Hepatocyte (in vitro differentiated cells): ENCODE data around the gene GLDC. TPM values are rescaled to one million over a fixed set of nuclear protein-coding genes. Genes with fewer than 3 reads are reported as not detected.
A peak's percentile ranks its signal among the peaks of the same experiment; 100 is the strongest.

Source experiments
- DNase-seq: peaks from one replicate; pipeline ENCODE4 v3.0.0-alpha.2; 2016; ENCODE audit warnings: low spot score
- H2AFZ ChIP-seq: fragments of 200-600 bp; sonication (generic); 2 replicates; pipeline ENCODE4 v1.6.0; 2016; ENCODE audit warnings: antibody characterized with exemption, mild to moderate bottlenecking
- H3K27ac ChIP-seq: fragments of 200-600 bp; sonication (generic); 2 replicates; pipeline ENCODE4 v1.5.1; 2016; ENCODE audit warnings: mild to moderate bottlenecking
- H3K27me3 ChIP-seq: fragments of 200-600 bp; sonication (generic); 2 replicates; pipeline ENCODE4 v1.6.1; 2016
- H3K36me3 ChIP-seq: fragments of 200-600 bp; sonication (generic); replicated peaks from 2 replicates; pipeline ENCODE4 v1.5.1; 2016; ENCODE audit warnings: low read depth; ENCODE audit not compliant: insufficient read depth
- H3K4me1 ChIP-seq: fragments of 200-600 bp; sonication (generic); 2 replicates; pipeline ENCODE4 v1.5.1; 2016; ENCODE audit warnings: mild to moderate bottlenecking, moderate library complexity; ENCODE audit not compliant: insufficient read depth
- H3K4me2 ChIP-seq: fragments of 200-600 bp; sonication (generic); 2 replicates; pipeline ENCODE4 v1.6.0; 2016
- H3K4me3 ChIP-seq: fragments of 200-600 bp; sonication (generic); 2 replicates; pipeline ENCODE4 v1.5.1; 2016; ENCODE audit warnings: mild to moderate bottlenecking
- H3K79me2 ChIP-seq: fragments of 200-600 bp; sonication (generic); 2 replicates; pipeline ENCODE4 v1.6.0; 2017; ENCODE audit warnings: mild to moderate bottlenecking
- H3K9me2 ChIP-seq: fragments of 200-600 bp; sonication (generic); replicated peaks from 2 replicates; pipeline ENCODE4 v1.6.0; 2017; ENCODE audit warnings: mild to moderate bottlenecking; ENCODE audit not compliant: insufficient read depth
- H3K9me3 ChIP-seq: fragments of 200-600 bp; sonication (generic); 2 replicates; pipeline ENCODE4 v1.5.1; 2016; ENCODE audit warnings: low read depth, mild to moderate bottlenecking
- H4K20me1 ChIP-seq: fragments of 200-600 bp; sonication (generic); 2 replicates; pipeline ENCODE4 v1.6.0; 2016; ENCODE audit warnings: mild to moderate bottlenecking; ENCODE audit not compliant: insufficient read depth, poor library complexity, severe bottlenecking
- CTCF ChIP-seq: fragments of 200-600 bp; sonication (generic); IDR thresholded peaks from 2 replicates; pipeline ENCODE4 v1.5.1; 2016; ENCODE audit warnings: antibody characterized with exemption, mild to moderate bottlenecking; ENCODE audit not compliant: poor library complexity
- EZH2 ChIP-seq: fragments of 200-600 bp; sonication (generic); IDR thresholded peaks from 2 replicates; pipeline ENCODE4 v1.6.1; 2016; ENCODE audit warnings: antibody characterized with exemption, mild to moderate bottlenecking, borderline replicate concordance
- EZH2phosphoT487 ChIP-seq: fragments of 200-600 bp; sonication (generic); IDR thresholded peaks from one replicate; pipeline ENCODE4 v1.6.1; 2018; ENCODE audit warnings: antibody characterized with exemption, mild to moderate bottlenecking, low read depth, moderate library complexity; ENCODE audit not compliant: unreplicated experiment, severe bottlenecking
- WGBS: methylation state at CpG from one replicate; pipeline ENCODE4 v1.1.6; 2016; ENCODE audit warnings: low lambda C conversion rate; ENCODE audit errors: missing lambda C conversion rate; 5-methylcytosine and 5-hydroxymethylcytosine counted together
- polyA plus RNA-seq: library from polyadenylated mRNA; unstranded; fragments of >200 nt; fragmentation: Nextera tagmentation; extraction: Ambion mirVana; gene quantifications from 2 replicates; pipeline ENCODE4 v1.2.1, GENCODE V29; 2016
- total RNA-seq: library from RNA; depleted of rRNA; stranded (reverse); fragments of >200 nt; gene quantifications from 2 replicates; pipeline ENCODE4 v1.2.3, GENCODE V29; 2014

Gene GLDC
- total and polyA plus RNA-seq, 2 experiments from 2014 or later = 15.6 to 18.4 TPM

DNA sequence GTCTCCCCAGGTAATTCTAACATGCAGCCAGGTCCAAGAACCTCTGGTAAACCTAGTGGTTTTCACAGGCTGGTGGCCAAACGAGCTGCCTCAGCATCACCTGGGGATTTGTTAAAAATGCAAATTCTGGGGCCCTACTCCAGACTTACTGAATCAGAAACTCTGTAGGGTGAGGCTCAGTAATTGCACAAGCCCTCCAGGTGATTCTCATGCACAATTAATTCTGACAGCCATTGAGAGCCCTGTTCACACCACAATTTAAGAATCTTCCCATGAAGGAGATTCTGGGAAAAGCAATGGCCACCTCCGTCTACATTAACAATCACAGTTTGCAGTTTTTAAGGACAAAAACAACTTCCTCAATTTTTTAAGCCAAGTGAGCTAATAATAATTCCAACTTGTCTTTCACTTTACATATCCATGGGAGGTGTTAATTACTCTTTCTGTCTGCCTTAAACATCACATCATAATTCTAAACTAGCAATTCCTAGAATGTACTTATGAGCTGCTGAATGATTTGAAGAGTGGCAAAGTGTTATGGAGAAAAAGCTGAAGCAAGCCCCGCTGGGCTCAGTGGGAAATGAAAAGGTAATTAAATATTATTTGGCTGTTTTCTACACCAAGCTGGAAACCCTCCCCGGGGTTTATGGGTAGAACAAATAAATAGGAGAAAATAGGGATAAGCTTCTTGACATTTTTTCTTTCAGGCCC is 70.0 kb downstream of the GLDC start:
- no peaks in the 10 kb centered on the region for H3K9me2 ChIP-seq
- H3K36me3 ChIP-seq = no peaks in the 10 kb centered on the region
- H3K27me3 ChIP-seq = no peaks in the 10 kb centered on the region
- H3K27ac ChIP-seq = no peak overlapping the region
- no peaks in the 10 kb centered on the region for H4K20me1 ChIP-seq
- DNase-seq = no peak
- no peak for TF ChIP-seq EZH2phosphoT487
- TF ChIP-seq CTCF = no peak
- TF ChIP-seq EZH2 = no peak
- 78% methylated on average over 4 of the region's 4 CpGs for WGBS
- no peaks in the 10 kb centered on the region for H3K9me3 ChIP-seq
- no peaks in the 10 kb centered on the region for H3K79me2 ChIP-seq
- no peaks in the 10 kb centered on the region for H3K4me1 ChIP-seq
- H2AFZ ChIP-seq = no peak overlapping the region
- no peak overlapping the region for H3K4me3 ChIP-seq
- H3K4me2 ChIP-seq = no peak overlapping the region

DNA sequence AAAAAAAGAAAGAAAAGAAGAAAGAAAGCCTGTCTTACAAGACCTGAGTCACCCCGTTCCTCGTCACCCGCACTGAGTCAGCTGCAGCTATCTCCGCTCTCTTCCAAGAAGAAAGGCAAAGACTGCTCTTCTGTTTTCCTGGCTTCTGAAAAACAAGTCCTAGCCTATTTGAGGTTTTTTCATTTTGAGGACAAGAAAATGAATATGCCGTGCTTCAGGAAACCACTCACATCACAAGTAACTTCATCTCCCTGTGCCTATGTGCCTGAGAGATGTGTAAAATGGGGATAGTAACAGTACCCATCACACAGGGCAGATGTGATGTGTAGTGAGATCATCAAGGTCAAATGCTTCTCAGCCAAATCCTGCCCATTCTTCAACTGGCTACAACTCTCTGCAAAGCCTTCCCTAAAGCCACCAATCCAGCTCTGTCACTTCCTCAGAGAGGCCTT is 78.4 kb downstream of the GLDC start:
- Histone ChIP-seq H3K36me3 (no peaks in the 10 kb centered on the region), H3K9me3 (no peaks in the 10 kb centered on the region), H4K20me1 (no peaks in the 10 kb centered on the region), H3K79me2 (no peaks in the 10 kb centered on the region), H3K27me3 (no peaks in the 10 kb centered on the region), H3K4me3 (no peak overlapping the region), H3K4me1 (no peaks in the 10 kb centered on the region), H3K27ac (no peak overlapping the region), H3K4me2 (no peak overlapping the region), H2AFZ (no peak overlapping the region), H3K9me2 (no peaks in the 10 kb centered on the region)
- no peak for DNase-seq
- TF ChIP-seq EZH2 (no peak), CTCF (no peak), EZH2phosphoT487 (no peak)
- 93% methylated on average over 5 of the region's 5 CpGs for WGBS

DNA sequence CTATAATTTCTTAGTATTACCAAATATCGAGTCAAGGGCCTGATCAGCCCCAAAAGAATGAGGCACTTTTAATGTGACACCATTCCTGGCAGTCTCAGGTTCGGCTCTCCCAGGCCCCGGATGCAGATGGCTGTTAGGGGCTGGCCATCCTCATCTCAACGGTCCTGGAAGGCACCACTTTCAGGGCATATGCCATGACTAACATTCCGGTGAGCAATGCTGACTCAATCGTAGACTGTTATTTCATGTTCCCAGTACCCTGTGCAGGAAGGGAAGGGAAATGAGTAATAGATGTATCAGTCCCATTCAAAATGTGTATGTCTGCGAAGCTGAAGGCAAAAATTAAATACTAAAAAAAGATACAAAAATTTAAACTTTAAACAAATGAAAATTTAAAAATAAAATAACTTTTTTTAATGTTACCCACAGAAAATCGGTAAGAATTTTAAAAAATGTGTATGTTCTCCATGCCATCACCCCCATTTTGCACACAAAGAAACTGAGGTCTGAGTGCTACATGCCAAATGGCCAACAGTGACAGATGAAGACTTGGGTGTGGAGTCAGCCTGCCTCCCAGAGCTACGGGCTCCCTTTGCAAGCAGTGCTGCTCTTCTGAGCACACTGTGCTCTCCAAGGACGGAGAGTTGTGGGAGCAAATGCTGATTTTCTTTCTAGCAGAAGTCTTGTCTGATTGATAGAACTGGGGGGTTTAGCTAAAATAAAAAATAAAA is 79.0 kb downstream of the GLDC start:
- no peaks in the 10 kb centered on the region for H3K36me3 ChIP-seq
- no peak overlapping the region for H3K4me3 ChIP-seq
- no peaks in the 10 kb centered on the region for H3K9me3 ChIP-seq
- H3K79me2 ChIP-seq = no peaks in the 10 kb centered on the region
- TF ChIP-seq EZH2phosphoT487 (no peak), EZH2 (no peak), CTCF (no peak)
- H3K4me1 ChIP-seq = no peaks in the 10 kb centered on the region
- H3K9me2 ChIP-seq = no peaks in the 10 kb centered on the region
- no peaks in the 10 kb centered on the region for H3K27me3 ChIP-seq
- DNase-seq = peak; percentile 27
- no peak overlapping the region for H3K4me2 ChIP-seq
- no peaks in the 10 kb centered on the region for H4K20me1 ChIP-seq
- no peak overlapping the region for H3K27ac ChIP-seq
- 84% methylated on average over 10 of the region's 10 CpGs for WGBS
- no peak overlapping the region for H2AFZ ChIP-seq
